Stimulated activated CD8-positive, alpha-beta memory T cell treated with anti-CD3 and anti-CD28 coated beads, Interleukin-4, amount 100 ng/mL, for 24 hours (primary cell): ENCODE results near the gene P4HB.

Experiments used
- DNase-seq: peaks from one replicate; pipeline ENCODE4 v3.0.0-alpha.2; 2020; ENCODE audit warnings: low read depth

P4HB gene

GRCh38 chr17:81868674-81869220, 8.4 kb upstream of the P4HB start:
- no peak for DNase-seq

- DNase-seq = no peak
These were observed 7.8 kb upstream of the P4HB start for GRCh38 chr17:81867991-81868673.

- no peak for DNase-seq
These were observed 7.0 kb upstream of the P4HB start for GRCh38 chr17:81867170-81867990.

- DNase-seq = no peak
These were observed 6.3 kb upstream of the P4HB start for GRCh38 chr17:81866440-81867169.

GRCh38 chr17:81865733-81866439, 5.6 kb upstream of the P4HB start:
- DNase-seq = no peak

- no peak for DNase-seq
These were observed 5.0 kb upstream of the P4HB start for GRCh38 chr17:81865358-81865732.

DNA sequence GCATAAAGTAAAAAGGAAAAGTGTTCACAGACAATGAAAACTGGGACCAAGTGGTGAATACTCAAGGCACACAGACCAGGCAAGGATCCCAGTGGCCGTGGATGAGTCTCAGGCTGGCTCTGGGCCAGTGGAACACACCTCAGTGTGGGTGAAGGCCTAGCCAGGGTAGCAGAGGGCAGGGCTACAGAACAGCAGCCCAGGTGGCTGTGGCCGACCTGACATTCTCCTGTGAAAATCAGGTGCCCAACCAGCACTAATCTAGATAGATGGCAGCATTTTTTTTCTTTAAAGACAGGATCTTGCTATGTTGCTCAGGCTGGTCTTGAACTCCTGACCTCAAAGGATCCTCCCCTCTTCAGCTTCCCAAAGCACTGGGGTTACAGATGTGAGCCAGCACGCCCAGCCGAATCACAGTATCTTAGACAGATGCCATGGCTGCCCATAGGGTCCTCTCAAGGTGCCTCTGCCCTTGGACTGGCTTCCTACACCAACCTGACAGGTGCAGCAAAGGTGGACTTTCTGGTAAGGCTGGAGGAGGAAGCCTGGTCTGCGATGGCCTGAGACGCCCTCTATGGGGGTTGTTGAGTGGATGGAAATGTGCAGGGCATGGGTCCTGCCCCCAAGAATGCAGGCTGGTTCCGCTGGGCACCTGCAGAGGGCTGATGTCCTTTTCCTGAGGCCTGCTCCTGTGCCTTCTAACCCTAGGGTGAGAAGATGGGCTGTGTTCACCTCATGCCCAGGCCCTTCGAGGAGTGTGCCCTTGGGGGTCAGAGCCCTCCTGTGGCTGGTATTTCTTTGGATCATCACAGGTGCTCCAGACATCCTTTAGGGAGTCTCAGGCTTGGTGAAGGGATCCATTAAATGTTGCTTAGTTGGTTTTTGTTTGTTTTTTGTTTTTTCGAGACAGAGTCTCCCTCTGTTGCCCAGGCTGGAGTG, 3.8 kb upstream of the P4HB start:
- no peak for DNase-seq

GRCh38 chr17:81863123-81863675, 2.9 kb upstream of the P4HB start:
- no peak for DNase-seq

DNA sequence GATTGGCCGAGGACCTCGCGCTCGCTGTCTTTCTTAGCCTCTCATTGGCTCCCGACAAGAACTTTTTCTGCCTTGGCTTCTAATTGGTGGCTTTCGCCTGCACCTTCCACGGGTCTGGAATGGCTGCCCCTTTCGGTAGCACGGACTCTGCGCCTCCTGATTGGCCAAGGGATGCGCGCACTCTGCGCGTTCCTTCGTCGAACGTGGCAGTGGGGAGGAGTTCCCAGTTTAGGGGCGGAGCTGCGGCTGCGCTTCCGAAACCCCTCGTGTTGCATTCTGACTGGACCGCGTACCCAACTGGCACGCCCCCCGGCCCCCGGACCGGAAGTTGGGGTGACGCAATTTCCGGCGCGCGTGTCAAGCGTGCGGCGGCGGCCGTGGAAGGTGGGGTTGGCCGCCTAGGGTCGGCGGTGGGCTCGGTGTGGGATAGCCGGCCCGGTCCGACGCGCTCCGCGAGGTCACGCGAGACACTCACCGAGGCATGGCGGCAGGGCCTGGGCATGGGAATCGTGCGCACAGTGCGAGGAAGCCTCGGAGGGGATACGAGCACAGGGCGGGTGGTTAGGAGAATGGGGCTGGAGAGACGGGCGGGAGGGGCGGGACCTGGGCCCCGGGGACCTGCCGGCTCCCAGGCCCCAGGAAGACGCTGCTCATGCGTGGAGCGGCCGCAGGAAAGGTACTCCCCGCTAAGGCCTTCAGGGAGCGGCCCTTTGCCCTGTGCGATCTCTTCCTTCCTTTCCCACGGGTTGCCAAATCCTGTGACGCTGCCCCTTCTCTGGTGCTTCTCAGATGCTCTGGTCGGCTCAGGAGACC, 627 bp upstream of the P4HB start:
- peak; percentile 99 for DNase-seq

- DNase-seq = no peak
These were observed 1.1 kb downstream of the P4HB start for GRCh38 chr17:81858967-81859905.

GRCh38 chr17:81858170-81858966, 2.0 kb downstream of the P4HB start:
- no peak for DNase-seq

- no peak for DNase-seq
These were observed 5.2 kb downstream of the P4HB start for GRCh38 chr17:81854974-81855774.

- DNase-seq = no peak
These were observed 8.1 kb downstream of the P4HB start for GRCh38 chr17:81852237-81852636.

- DNase-seq = no peak
These were observed 8.9 kb downstream of the P4HB start for GRCh38 chr17:81851423-81851822.

GRCh38 chr17:81849457-81849856, 10.9 kb downstream of the P4HB start:
- DNase-seq = no peak

DNA sequence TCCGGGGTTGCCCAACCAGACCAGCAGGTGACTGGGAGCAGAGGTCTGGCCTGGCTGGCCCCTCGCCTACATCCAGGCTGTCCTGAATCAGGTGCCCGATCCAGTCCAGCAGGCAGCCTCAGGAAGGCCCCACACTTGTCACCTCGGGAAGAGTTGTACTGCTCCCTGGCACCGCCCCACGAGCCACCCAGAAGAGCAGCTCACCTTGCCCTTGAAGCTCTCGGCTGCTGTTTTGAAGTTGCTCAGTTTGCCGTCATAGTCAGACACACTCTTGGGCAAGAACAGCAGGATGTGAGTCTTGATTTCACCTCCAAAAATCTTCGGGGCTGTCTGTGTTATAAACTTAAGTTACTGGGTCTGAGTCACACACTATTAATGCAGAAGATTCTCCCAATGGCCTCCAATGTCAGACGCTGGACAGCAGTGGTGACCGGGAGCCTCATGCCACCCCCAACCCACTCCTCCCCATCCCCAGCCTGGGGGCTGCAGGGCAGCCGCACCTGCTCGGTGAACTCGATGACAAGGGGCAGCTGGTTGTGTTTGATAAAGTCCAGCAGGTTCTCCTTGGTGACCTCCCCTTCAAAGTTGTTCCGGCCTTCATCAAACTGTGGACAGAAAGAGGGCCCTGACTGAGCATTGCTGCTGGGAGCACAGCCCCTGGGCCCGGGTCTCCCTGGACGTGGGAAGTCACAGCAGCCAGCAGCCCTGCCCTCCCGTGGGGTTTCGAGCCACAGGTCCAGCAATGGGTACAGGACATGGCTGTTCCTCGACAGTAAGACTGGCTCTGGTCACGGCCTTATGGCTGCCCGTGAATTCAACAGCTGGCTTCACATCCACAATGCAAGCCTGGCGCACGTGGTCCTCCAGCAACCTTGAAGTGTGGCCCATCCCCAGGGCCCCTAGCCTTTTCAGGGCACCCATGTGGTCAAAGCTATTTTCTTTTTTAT, 13.3 kb downstream of the P4HB start:
- no peak for DNase-seq
